ENCODE measurements around the gene EHMT1. TPM values are rescaled to one million over a fixed set of nuclear protein-coding genes. Genes with fewer than 3 reads are reported as not detected.

The EHMT1 gene
- total and polyA plus RNA-seq, 2 of the 8 experiments (the other 6 are each of a cell fraction or from before 2014, with no cell fraction given) = 95.7 to 163 TPM

- no peak overlapping the region for H2BK5ac ChIP-seq (ENCODE audit: low read depth, low read length)
- H3K4me3 ChIP-seq (ENCODE audit: extremely low read depth in 1 of 4, insufficient read depth in 2 of 4, low read depth in 3 of 4, low read length in 4 of 4) = no peak overlapping the region
- POLR2A ChIA-PET (ENCODE audit: partially characterized antibody) = no interaction called here
- H3K27me3 ChIP-seq (replicated peaks in 1 of 4; ENCODE audit: control insufficient read depth in 3 of 4, extremely low read depth in 1 of 4, insufficient read depth in 3 of 4, low read length in 3 of 4) = no peaks in the 10 kb centered on the region
- H3K4me1 ChIP-seq (replicated peaks in 1 of 4; ENCODE audit: control insufficient read depth in 3 of 4, insufficient read depth in 4 of 4, low read length in 3 of 4) = no peaks in the 10 kb centered on the region; a peak in 1 of 7 replicates
- no peak overlapping the region for H3K56ac ChIP-seq (replicated peaks; ENCODE audit: insufficient read length, low read depth, low read length)
- no peak overlapping the region for H2BK15ac ChIP-seq (ENCODE audit: low read length)
- H2BK20ac ChIP-seq (ENCODE audit: low read length) = no peak overlapping the region
- CTCF ChIA-PET (ENCODE audit: partially characterized antibody) = interaction anchor here (0.6 kb wide), 1 partner anchor 46 kb away, joined by 3 read pairs; no protein-coding TSS in a partner anchor
- H2BK12ac ChIP-seq (ENCODE audit: low read depth, low read length) = no peak overlapping the region
- no peak overlapping the region for H3K27ac ChIP-seq (ENCODE audit: low read depth, low read length)
- H4K20me1 ChIP-seq (replicated peaks in 1 of 2; ENCODE audit: control insufficient read depth in 1 of 2, insufficient read depth in 2 of 2, low read length in 2 of 2) = peaks cover 1 to 2% of the 10 kb centered on the region in 2 experiments
- H2BK120ac ChIP-seq (replicated peaks; ENCODE audit: low read depth, low read length) = no peak overlapping the region
- no peaks in the 10 kb centered on the region for H3K23me2 ChIP-seq (ENCODE audit: low read depth, low read length)
- H2AK5ac ChIP-seq (ENCODE audit: low read depth, low read length) = no peak overlapping the region
- peaks cover 0 to 2% of the 10 kb centered on the region in 2 experiments; a peak in 1 of 4 replicates for H3K79me2 ChIP-seq (ENCODE audit: control insufficient read depth in 1 of 2, insufficient read depth in 2 of 2, low read length in 2 of 2)
- H3K23ac ChIP-seq (ENCODE audit: insufficient read length) = no peak overlapping the region
- FAIRE-seq (no peak), DNase-seq (ENCODE audit: low read depth in 1 of 2, low spot score in 2 of 2) (no peak)
- H3K79me1 ChIP-seq (ENCODE audit: low read depth, low read length) = no peaks in the 10 kb centered on the region
- H2AFZ ChIP-seq (ENCODE audit: low read length) = no peak overlapping the region
- H3K36me3 ChIP-seq (ENCODE audit: control insufficient read depth in 2 of 4, insufficient read depth in 4 of 4, low read length in 3 of 4) = peaks cover 5 to 25% (median 6%) of the 10 kb centered on the region in 4 experiments; a peak in 7 of 8 replicates
- no peak overlapping the region for H4K91ac ChIP-seq (replicated peaks; ENCODE audit: insufficient read length, low read length)
- no peak overlapping the region for H3K9ac ChIP-seq (replicated peaks in 1 of 4; ENCODE audit: extremely low read depth in 1 of 4, low read depth in 3 of 4, low read length in 3 of 4)
- no peak overlapping the region; the same call in 1 of the 2 replicates for H4K8ac ChIP-seq (ENCODE audit: extremely low read depth, insufficient read depth, low read length)
- 95% methylated on average over 43 of the region's 66 CpGs; no CpG with 5 or more reads in 1 of the 2 experiments for WGBS, 2 experiments (ENCODE audit: extremely low coverage in 1 of 2, insufficient coverage in 1 of 2, insufficient read length in 1 of 2, insufficient replicate concordance in 2 of 2, low coverage in 1 of 2, low lambda C conversion rate in 2 of 2, missing lambda C conversion rate in 1 of 2)
- no peak overlapping the region for H3K18ac ChIP-seq (ENCODE audit: extremely low read depth, low read length)
- no peak overlapping the region for H3K4me2 ChIP-seq (ENCODE audit: insufficient read depth in 1 of 2, low read depth in 2 of 2, low read length in 2 of 2)
- no peaks in the 10 kb centered on the region for H3K9me3 ChIP-seq (ENCODE audit: insufficient read depth in 2 of 2, low read depth in 1 of 2, low read length in 1 of 2)
- H3K14ac ChIP-seq (ENCODE audit: insufficient read length) = no peak overlapping the region
- H3K4ac ChIP-seq (replicated peaks; ENCODE audit: insufficient read length, low read depth, low read length) = no peak overlapping the region
- no peak overlapping the region for H4K5ac ChIP-seq (ENCODE audit: insufficient read length, low read depth, low read length)
- TF ChIP-seq SUZ12 (IDR thresholded peaks at IDR 0.05; ENCODE audit: low read length) = no peak
- no peak for TF ChIP-seq E2F6 (IDR thresholded peaks at IDR 0.05)
- no peak for TF ChIP-seq EZH2 (IDR thresholded peaks at IDR 0.05; ENCODE audit: low read depth, low read length, severe bottlenecking)
- TF ChIP-seq GTF2F1 (IDR thresholded peaks at IDR 0.05; ENCODE audit: borderline replicate concordance, low read depth, low read length) = no peak
- TF ChIP-seq NRF1 (IDR thresholded peaks at IDR 0.05; ENCODE audit: low read depth, low read length) = no peak
- no peak for TF ChIP-seq EP300 (IDR thresholded peaks at IDR 0.05; ENCODE audit: borderline replicate concordance in 1 of 2, low read depth in 2 of 2, low read length in 2 of 2)
- TF ChIP-seq YY1 (IDR thresholded peaks at IDR 0.05; ENCODE audit: low read depth, low read length) = no peak
- TF ChIP-seq CHD2 (IDR thresholded peaks at IDR 0.05; ENCODE audit: low read length) = no peak
- TF ChIP-seq TAF1 (IDR thresholded peaks at IDR 0.05; ENCODE audit: low read depth, low read length) = no peak
- TF ChIP-seq RAD21 (IDR thresholded peaks at IDR 0.05 in 1 of 2, conservative IDR thresholded peaks at IDR 0.05 in 1 of 2; ENCODE audit: low read depth in 2 of 2, low read length in 2 of 2) = no peak
- TF ChIP-seq SIX5 (IDR thresholded peaks at IDR 0.05; ENCODE audit: low read depth, low read length) = no peak
- no peak for TF ChIP-seq TCF12 (IDR thresholded peaks at IDR 0.05; ENCODE audit: low read depth, low read length)
These were observed 216.2 kb downstream of the EHMT1 start for GRCh38 chr9:137834846-137835546.

All from H1 (cell line).